ENCODE results near the gene EPN1.

- TF ChIP-seq CTCF (IDR thresholded peaks at IDR 0.05; ENCODE audit: low read length) (no peak), EZH2 (IDR thresholded peaks at IDR 0.05; ENCODE audit: borderline replicate concordance, low read length) (no peak)
These were observed 36.7 kb downstream of the EPN1 start for GRCh38 chr19:55711719-55712118.

Data from OCI-LY1 (cell line).